Measurements from ENCODE around the gene CRISPLD2.

DNA sequence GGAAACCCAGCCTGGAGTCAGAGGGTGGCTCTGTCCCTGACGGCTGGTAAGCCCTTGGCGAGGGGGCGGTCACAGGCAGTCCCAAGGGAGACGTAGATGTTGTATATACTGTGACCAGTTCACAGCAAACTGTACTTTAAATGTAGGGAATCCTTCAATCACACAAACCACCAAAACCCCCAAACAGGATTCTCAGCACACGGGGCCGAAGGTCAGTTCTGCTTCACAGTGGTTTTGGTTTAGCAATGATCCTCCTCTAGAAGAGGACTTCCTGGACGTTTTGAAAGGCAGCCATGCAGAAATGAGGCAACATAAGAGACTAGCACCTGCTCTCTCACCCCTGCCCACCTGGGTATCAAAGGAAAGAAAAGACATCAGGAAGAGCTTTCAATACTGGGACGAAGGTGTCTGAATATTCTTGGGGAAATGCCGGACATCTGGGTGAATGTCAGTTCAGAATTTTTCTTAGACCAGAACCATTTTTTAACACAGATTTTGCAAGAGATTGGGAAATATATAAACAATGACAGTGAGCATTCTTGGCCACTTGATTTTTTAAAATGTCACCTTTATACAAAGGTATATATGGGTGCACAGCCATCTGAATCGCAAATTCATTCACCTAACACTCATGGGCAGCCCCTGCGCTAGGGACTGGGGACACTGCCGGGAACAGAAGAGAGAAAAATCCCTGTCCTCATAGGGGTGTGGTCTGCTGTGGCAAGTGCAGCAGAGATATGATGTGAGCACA lies 74.2 kb downstream of the CRISPLD2 start:
- TF ChIP-seq, protein P1, sequence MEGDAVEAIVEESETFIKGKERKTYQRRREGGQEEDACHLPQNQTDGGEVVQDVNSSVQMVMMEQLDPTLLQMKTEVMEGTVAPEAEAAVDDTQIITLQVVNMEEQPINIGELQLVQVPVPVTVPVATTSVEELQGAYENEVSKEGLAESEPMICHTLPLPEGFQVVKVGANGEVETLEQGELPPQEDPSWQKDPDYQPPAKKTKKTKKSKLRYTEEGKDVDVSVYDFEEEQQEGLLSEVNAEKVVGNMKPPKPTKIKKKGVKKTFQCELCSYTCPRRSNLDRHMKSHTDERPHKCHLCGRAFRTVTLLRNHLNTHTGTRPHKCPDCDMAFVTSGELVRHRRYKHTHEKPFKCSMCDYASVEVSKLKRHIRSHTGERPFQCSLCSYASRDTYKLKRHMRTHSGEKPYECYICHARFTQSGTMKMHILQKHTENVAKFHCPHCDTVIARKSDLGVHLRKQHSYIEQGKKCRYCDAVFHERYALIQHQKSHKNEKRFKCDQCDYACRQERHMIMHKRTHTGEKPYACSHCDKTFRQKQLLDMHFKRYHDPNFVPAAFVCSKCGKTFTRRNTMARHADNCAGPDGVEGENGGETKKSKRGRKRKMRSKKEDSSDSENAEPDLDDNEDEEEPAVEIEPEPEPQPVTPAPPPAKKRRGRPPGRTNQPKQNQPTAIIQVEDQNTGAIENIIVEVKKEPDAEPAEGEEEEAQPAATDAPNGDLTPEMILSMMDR (conservative IDR thresholded peaks at IDR 0.05 in 1 of 2, IDR thresholded peaks at IDR 0.05 in 1 of 2; ENCODE audit: low read depth in 1 of 2, low read length in 2 of 2) = no peak
- TF ChIP-seq EZH2 (IDR thresholded peaks at IDR 0.05; ENCODE audit: low read length, missing control alignments) = no peak
